Cardiac septum (tissue), 1 donor: ENCODE measurements around the gene RASA1. TPM values are rescaled to one million over a fixed set of nuclear protein-coding genes. Genes with fewer than 3 reads are reported as not detected.
"Not testable (repeated sequence)": the region's sequence is repeated elsewhere in the genome, so short reads cannot be mapped to it uniquely, and the experiment has no call there.

Source experiments
- DNase-seq: peaks from one replicate; pipeline ENCODE4 v3.0.0-alpha.2; 2020; ENCODE audit warnings: low spot score
- intact Hi-C: fragments of 100-400 bp; cut with DNase I; formaldehyde crosslinking; loops from one replicate; pipeline ENCODE4 v1.14.0; 2022
- total RNA-seq: library from RNA; stranded (reverse); fragmentation: NEBNext Ultra II Directional; extraction: Animal tissue kit (Norgen Biotek cat#: 25700); gene quantifications from one replicate; pipeline ENCODE4 v1.2.1, GENCODE V29; 2021
- donor health status: DM: no; HTN: no; CAD: no.

Gene RASA1
- total RNA-seq, 1 donor from 2014 or later = 19.2 TPM

- intact Hi-C loops = no loop called here
- no peak for DNase-seq
These were observed 9.7 kb downstream of the RASA1 start for GRCh38 chr5:87277279-87277835.

GRCh38 chr5:87278590-87279100, 11.0 kb downstream of the RASA1 start:
- intact Hi-C loops = no loop called here

GRCh38 chr5:87282269-87282668, 14.6 kb downstream of the RASA1 start:
- intact Hi-C loops = no loop called here

More at GRCh38 chr5:87278590-87279100, 11.0 kb downstream of the RASA1 start:
- no peak for DNase-seq

GRCh38 chr5:87287266-87287665, 19.6 kb downstream of the RASA1 start:
- DNase-seq, intact Hi-C loops: not testable (repeated sequence)

More at GRCh38 chr5:87282269-87282668, 14.6 kb downstream of the RASA1 start:
- no peak for DNase-seq

GRCh38 chr5:87298692-87299362, 31.1 kb downstream of the RASA1 start:
- intact Hi-C loops = no loop called here

GRCh38 chr5:87300176-87300575, 32.5 kb downstream of the RASA1 start:
- DNase-seq = no peak
- intact Hi-C loops = no loop called here

More at GRCh38 chr5:87298692-87299362, 31.1 kb downstream of the RASA1 start:
- no peak for DNase-seq

GRCh38 chr5:87300744-87301143, 33.1 kb downstream of the RASA1 start:
- no peak for DNase-seq

GRCh38 chr5:87302061-87302460, 34.4 kb downstream of the RASA1 start:
- no peak for DNase-seq
- intact Hi-C loops = no loop called here

More at GRCh38 chr5:87300744-87301143, 33.1 kb downstream of the RASA1 start:
- intact Hi-C loops = no loop called here

- intact Hi-C loops = no loop called here
- DNase-seq = no peak
These were observed 35.6 kb downstream of the RASA1 start for GRCh38 chr5:87303324-87303723.

- intact Hi-C loops, DNase-seq: not testable (repeated sequence)
These were observed 38.4 kb downstream of the RASA1 start for GRCh38 chr5:87306090-87306489.

- intact Hi-C loops = no loop called here
- no peak for DNase-seq
These were observed 40.2 kb downstream of the RASA1 start for GRCh38 chr5:87307796-87308423.

GRCh38 chr5:87311405-87312279, 44.0 kb downstream of the RASA1 start:
- DNase-seq = no peak
- intact Hi-C loops = no loop called here

- intact Hi-C loops = no loop called here
- DNase-seq = no peak
These were observed 45.5 kb downstream of the RASA1 start for GRCh38 chr5:87313216-87313615.

- DNase-seq = no peak
- intact Hi-C loops = no loop called here
These were observed 51.8 kb downstream of the RASA1 start for GRCh38 chr5:87319469-87319868.

- DNase-seq = no peak
- intact Hi-C loops = no loop called here
These were observed 53.9 kb downstream of the RASA1 start for GRCh38 chr5:87321605-87322004.

- intact Hi-C loops = no loop called here
- DNase-seq = no peak
These were observed 54.7 kb downstream of the RASA1 start for GRCh38 chr5:87322381-87322780.

GRCh38 chr5:87327998-87328397, 60.3 kb downstream of the RASA1 start:
- no peak for DNase-seq
- intact Hi-C loops = no loop called here

GRCh38 chr5:87329114-87329513, 61.4 kb downstream of the RASA1 start:
- intact Hi-C loops = no loop called here
- no peak for DNase-seq

- intact Hi-C loops = no loop called here
- DNase-seq = no peak
These were observed 72.3 kb downstream of the RASA1 start for GRCh38 chr5:87339986-87340385.

- no peak for DNase-seq
- intact Hi-C loops = no loop called here
These were observed 73.0 kb downstream of the RASA1 start for GRCh38 chr5:87340716-87341115.
